ENCODE data around the gene RNF135. TPM values are rescaled to one million over a fixed set of nuclear protein-coding genes. Genes with fewer than 3 reads are reported as not detected.

Gene RNF135
- total RNA-seq, 4 donors from 2014 or later: 29.0 to 35.9 (median 32.8) TPM

DNA sequence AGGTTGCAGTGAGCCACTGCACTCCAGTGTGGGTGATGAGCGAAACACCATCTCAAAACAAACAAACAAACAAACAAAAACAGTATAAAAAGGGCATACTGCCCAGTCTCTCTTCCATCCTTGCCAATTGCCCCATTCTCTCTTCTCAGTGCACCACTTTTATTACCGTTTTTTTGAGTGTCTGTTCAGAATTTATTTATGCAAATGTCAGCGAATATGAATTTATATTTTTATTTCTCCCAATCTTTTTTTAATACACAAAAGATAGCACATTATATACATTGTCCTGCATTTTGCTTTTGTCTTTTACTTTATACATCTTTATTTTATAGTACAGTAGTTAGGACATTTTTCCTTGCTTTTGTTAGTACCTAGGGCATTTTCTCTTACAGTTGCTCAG, 19.6 kb downstream of the RNF135 start:
- Histone ChIP-seq H3K4me3 (no peak overlapping the region), H3K4me1 (no peaks in the 10 kb centered on the region), H3K27me3 (no peaks in the 10 kb centered on the region), H3K36me3 (peaks cover 61% of the 10 kb centered on the region), H3K27ac (no peak overlapping the region), H3K9me3 (no peaks in the 10 kb centered on the region)
- TF ChIP-seq, protein P1, sequence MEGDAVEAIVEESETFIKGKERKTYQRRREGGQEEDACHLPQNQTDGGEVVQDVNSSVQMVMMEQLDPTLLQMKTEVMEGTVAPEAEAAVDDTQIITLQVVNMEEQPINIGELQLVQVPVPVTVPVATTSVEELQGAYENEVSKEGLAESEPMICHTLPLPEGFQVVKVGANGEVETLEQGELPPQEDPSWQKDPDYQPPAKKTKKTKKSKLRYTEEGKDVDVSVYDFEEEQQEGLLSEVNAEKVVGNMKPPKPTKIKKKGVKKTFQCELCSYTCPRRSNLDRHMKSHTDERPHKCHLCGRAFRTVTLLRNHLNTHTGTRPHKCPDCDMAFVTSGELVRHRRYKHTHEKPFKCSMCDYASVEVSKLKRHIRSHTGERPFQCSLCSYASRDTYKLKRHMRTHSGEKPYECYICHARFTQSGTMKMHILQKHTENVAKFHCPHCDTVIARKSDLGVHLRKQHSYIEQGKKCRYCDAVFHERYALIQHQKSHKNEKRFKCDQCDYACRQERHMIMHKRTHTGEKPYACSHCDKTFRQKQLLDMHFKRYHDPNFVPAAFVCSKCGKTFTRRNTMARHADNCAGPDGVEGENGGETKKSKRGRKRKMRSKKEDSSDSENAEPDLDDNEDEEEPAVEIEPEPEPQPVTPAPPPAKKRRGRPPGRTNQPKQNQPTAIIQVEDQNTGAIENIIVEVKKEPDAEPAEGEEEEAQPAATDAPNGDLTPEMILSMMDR (IDR thresholded peaks at IDR 0.05): no peak
- TF ChIP-seq POLR2A (IDR thresholded peaks at IDR 0.05): no peak
- no peak for DNase-seq (ENCODE audit: low spot score in 2 of 2)
- 86% methylated on average over 3 of the region's 3 CpGs for WGBS

DNA sequence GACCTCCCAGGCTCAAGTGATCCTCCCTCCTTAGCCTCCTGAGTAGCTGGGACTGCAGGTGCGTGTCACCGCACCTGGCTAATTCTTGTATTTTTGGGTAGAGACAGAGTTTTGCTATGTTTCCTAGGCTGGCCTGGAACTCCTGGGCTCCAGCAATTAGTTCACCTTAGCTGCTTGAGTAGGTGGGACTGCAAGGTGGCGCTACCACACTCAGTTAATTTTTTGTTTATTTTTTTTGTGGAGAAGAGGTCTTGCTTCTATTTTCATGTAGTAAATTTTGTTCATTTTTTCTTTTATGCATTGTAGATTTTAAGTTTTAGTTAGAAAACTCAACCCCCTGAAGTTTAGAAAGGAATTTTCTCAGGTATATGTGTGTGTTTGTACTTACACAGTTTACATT, 21.7 kb downstream of the RNF135 start:
- H3K36me3 ChIP-seq: peaks cover 56% of the 10 kb centered on the region
- no peak for DNase-seq (ENCODE audit: low spot score in 2 of 2)
- 97% methylated on average over 3 of the region's 3 CpGs for WGBS

DNA sequence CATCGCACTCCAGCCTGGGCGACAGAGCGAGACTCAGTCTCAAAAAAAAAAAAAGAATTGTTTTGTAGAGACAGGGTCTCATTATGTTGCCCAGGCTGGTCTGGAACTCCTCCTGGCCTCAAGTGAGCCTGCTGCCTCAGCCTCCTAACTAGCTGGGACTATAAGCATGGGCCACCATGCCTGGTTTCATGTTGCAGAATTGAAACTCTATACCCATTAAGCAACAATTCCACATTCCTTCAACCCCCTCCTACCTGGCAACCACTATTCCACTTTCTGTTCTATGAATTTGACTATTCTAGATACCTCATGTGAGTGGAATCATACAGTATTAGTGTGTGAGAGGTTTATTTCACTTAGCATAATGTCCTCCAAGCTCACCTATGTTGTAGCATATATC, 24.5 kb downstream of the RNF135 start:
- Histone ChIP-seq H3K4me1 (no peaks in the 10 kb centered on the region), H3K36me3 (peaks cover 70% of the 10 kb centered on the region), H3K27ac (no peak overlapping the region), H3K4me3 (no peak overlapping the region), H3K27me3 (no peaks in the 10 kb centered on the region), H3K9me3 (no peaks in the 10 kb centered on the region)
- 96% methylated on average over 3 of the region's 3 CpGs for WGBS
- TF ChIP-seq POLR2AphosphoS5 (IDR thresholded peaks at IDR 0.05) (no peak), EP300 (IDR thresholded peaks at IDR 0.05) (no peak), POLR2A (IDR thresholded peaks at IDR 0.05) (no peak)
- TF ChIP-seq, protein P1 (IDR thresholded peaks at IDR 0.05): no peak
- no peak for DNase-seq (ENCODE audit: low spot score in 2 of 2)

More for the DNA sequence above, 21.7 kb downstream of the RNF135 start:
- no peaks in the 10 kb centered on the region for H3K27me3 ChIP-seq
- H3K27ac ChIP-seq: no peak overlapping the region
- no peak for TF ChIP-seq POLR2A (IDR thresholded peaks at IDR 0.05)
- TF ChIP-seq, protein P1 (IDR thresholded peaks at IDR 0.05): no peak
- no peak for TF ChIP-seq EP300 (IDR thresholded peaks at IDR 0.05)
- TF ChIP-seq POLR2AphosphoS5 (IDR thresholded peaks at IDR 0.05): no peak
- no peaks in the 10 kb centered on the region for H3K4me1 ChIP-seq
- H3K9me3 ChIP-seq: no peaks in the 10 kb centered on the region
- no peak overlapping the region for H3K4me3 ChIP-seq

DNA sequence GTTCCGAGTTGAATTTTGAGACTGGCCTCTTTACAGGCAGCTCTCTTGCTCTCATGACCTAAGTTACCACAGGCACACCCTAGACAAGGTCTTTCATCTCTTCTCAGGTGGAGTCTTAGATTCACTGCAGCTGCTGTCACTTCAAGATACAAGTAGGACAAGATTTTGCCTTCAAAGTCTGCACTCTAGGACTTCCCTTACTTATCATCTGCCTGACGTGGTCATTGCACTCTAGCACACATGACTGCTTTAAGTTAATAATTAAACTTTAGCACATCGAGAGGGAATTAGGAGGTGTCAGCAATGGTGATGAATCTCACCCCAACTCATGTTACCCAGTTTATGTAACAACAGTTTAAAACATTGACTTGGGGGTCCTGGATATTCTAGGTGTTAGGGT, 25.6 kb downstream of the RNF135 start:
- peaks cover 63% of the 10 kb centered on the region for H3K36me3 ChIP-seq
- no peaks in the 10 kb centered on the region for H3K4me1 ChIP-seq
- no peak for DNase-seq (ENCODE audit: low spot score in 2 of 2)
- no peaks in the 10 kb centered on the region for H3K9me3 ChIP-seq
- no peak overlapping the region for H3K27ac ChIP-seq
- H3K4me3 ChIP-seq: no peak overlapping the region
- 89% methylated on average over 3 of the region's 3 CpGs for whole genome bisulfite sequencing
- TF ChIP-seq, protein P1 (IDR thresholded peaks at IDR 0.05): no peak
- TF ChIP-seq POLR2AphosphoS5 (IDR thresholded peaks at IDR 0.05) (no peak), EP300 (IDR thresholded peaks at IDR 0.05) (no peak), POLR2A (IDR thresholded peaks at IDR 0.05) (no peak)
- no peaks in the 10 kb centered on the region for H3K27me3 ChIP-seq

DNA sequence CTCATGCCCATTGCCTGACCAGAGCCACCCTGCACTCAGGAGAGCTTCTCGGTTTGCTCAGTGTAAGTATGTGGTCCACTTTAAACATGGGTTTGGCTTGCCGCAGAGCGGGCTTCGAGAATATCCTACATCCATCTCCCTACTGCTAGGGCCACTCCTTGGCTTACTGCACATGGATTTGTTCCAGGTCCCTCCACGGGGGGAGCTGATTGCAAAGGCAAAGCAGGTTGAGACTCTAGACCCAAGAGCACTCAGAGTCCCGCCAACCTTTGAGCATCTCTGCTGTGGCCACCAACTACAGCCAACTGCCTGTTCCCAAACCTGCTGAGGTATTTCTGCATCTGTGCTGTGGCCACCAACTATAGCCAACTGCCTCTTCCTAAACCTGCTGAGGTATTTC, 26.4 kb downstream of the RNF135 start:
- Histone ChIP-seq H3K4me1 (no peaks in the 10 kb centered on the region), H3K27ac (no peak overlapping the region), H3K36me3 (peaks cover 69% of the 10 kb centered on the region), H3K4me3 (no peak overlapping the region), H3K27me3 (no peaks in the 10 kb centered on the region), H3K9me3 (no peaks in the 10 kb centered on the region)
- whole genome bisulfite sequencing: 88% methylated on average over 6 of the region's 6 CpGs
- DNase-seq (ENCODE audit: low spot score in 2 of 2): no peak
- TF ChIP-seq POLR2AphosphoS5 (IDR thresholded peaks at IDR 0.05) (no peak), EP300 (IDR thresholded peaks at IDR 0.05) (no peak), POLR2A (IDR thresholded peaks at IDR 0.05) (no peak)
- TF ChIP-seq, protein P1 (IDR thresholded peaks at IDR 0.05): no peak
